HAP-1 (cell line): ENCODE data around the gene DIP2C.

Source experiments
- DNase-seq, 2 experiments: peaks; one replicate each; pipeline ENCODE4 v3.0.0-alpha.2; 2016 to 2020; ENCODE audit warnings: low spot score in 2 of 2
- H3K27me3 ChIP-seq: fragments of 250-450 bp; sonication (Bioruptor Pico); 2 replicates; pipeline ENCODE4 v1.5.1; 2020; ENCODE audit warnings: low read depth, mild to moderate bottlenecking, moderate library complexity
- H3K36me3 ChIP-seq: fragments of 250-450 bp; sonication (Bioruptor Pico); replicated peaks from 2 replicates; pipeline ENCODE4 v1.5.1; 2020; ENCODE audit warnings: mild to moderate bottlenecking
- H3K4me1 ChIP-seq: fragments of 250-450 bp; sonication (Bioruptor Pico); 2 replicates; pipeline ENCODE4 v1.5.1; 2020; ENCODE audit warnings: mild to moderate bottlenecking
- H3K4me3 ChIP-seq: fragments of 250-450 bp; sonication (Bioruptor Pico); 2 replicates; pipeline ENCODE4 v1.5.1; 2020; ENCODE audit warnings: mild to moderate bottlenecking, moderate library complexity
- H3K9me3 ChIP-seq: fragments of 250-450 bp; sonication (Bioruptor Pico); 2 replicates; pipeline ENCODE4 v1.5.1; 2020; ENCODE audit warnings: mild to moderate bottlenecking, moderate library complexity
- in situ Hi-C: fragments of 300-500 bp; cut with MboI; formaldehyde crosslinking; loops from 3 replicates; pipeline ENCODE4 v1.14.3; 2020; ENCODE audit warnings: low sequenced_read_pairs, inconsistent platforms, mixed read lengths

Gene DIP2C

GRCh38 chr10:297567-297966 is 391.9 kb downstream of the DIP2C start:
- no peaks in the 10 kb centered on the region for H3K36me3 ChIP-seq
- H3K27me3 ChIP-seq, result no peaks in the 10 kb centered on the region
- no peaks in the 10 kb centered on the region; the same call in 1 of the 2 replicates for H3K4me1 ChIP-seq
- no peak overlapping the region for H3K4me3 ChIP-seq
- DNase-seq, result no peak
- H3K9me3 ChIP-seq, result no peaks in the 10 kb centered on the region
- in situ Hi-C loops, result no loop called here

GRCh38 chr10:293636-294035 is 395.8 kb downstream of the DIP2C start:
- H3K4me1 ChIP-seq, result no peaks in the 10 kb centered on the region; the same call in 1 of the 2 replicates
- no peaks in the 10 kb centered on the region for H3K27me3 ChIP-seq
- no peaks in the 10 kb centered on the region for H3K36me3 ChIP-seq
- DNase-seq, result no peak
- in situ Hi-C loops, result no loop called here
- H3K4me3 ChIP-seq, result no peak overlapping the region
- no peaks in the 10 kb centered on the region for H3K9me3 ChIP-seq

- DNase-seq, result no peak
- Histone ChIP-seq H3K4me1 (no peaks in the 10 kb centered on the region; the same call in 1 of the 2 replicates), H3K4me3 (no peak overlapping the region), H3K27me3 (no peaks in the 10 kb centered on the region), H3K36me3 (peaks cover 7% of the 10 kb centered on the region; the same call in 1 of the 2 replicates), H3K9me3 (no peaks in the 10 kb centered on the region)
- in situ Hi-C loops, result no loop called here
Measured at GRCh38 chr10:290026-290725, 399.3 kb downstream of the DIP2C start.

GRCh38 chr10:289581-289980 is 399.9 kb downstream of the DIP2C start:
- Histone ChIP-seq H3K9me3 (no peaks in the 10 kb centered on the region), H3K4me3 (no peak overlapping the region), H3K27me3 (no peaks in the 10 kb centered on the region), H3K4me1 (no peaks in the 10 kb centered on the region), H3K36me3 (peaks cover 7% of the 10 kb centered on the region; the same call in 1 of the 2 replicates)
- in situ Hi-C loops, result no loop called here
- no peak for DNase-seq

GRCh38 chr10:288316-289200 is 400.9 kb downstream of the DIP2C start:
- in situ Hi-C loops, result no loop called here
- Histone ChIP-seq H3K4me3 (no peak overlapping the region), H3K4me1 (no peaks in the 10 kb centered on the region)

GRCh38 chr10:287814-288213 is 401.7 kb downstream of the DIP2C start:
- in situ Hi-C loops, result no loop called here
- Histone ChIP-seq H3K36me3 (peaks cover 7% of the 10 kb centered on the region; the same call in 1 of the 2 replicates), H3K27me3 (no peaks in the 10 kb centered on the region), H3K4me1 (no peaks in the 10 kb centered on the region), H3K9me3 (no peaks in the 10 kb centered on the region), H3K4me3 (no peak overlapping the region)
- peak in 1 of 2 experiments; percentile 33 for DNase-seq

More at GRCh38 chr10:288316-289200, 400.9 kb downstream of the DIP2C start:
- Histone ChIP-seq H3K9me3 (no peaks in the 10 kb centered on the region), H3K36me3 (peaks cover 7% of the 10 kb centered on the region; the same call in 1 of the 2 replicates), H3K27me3 (no peaks in the 10 kb centered on the region)
- DNase-seq, result no peak

GRCh38 chr10:287026-287709 is 402.3 kb downstream of the DIP2C start:
- H3K4me1 ChIP-seq, result no peaks in the 10 kb centered on the region

GRCh38 chr10:285216-285615 is 404.3 kb downstream of the DIP2C start:
- no peak for DNase-seq
- H3K27me3 ChIP-seq, result no peaks in the 10 kb centered on the region
- no peak overlapping the region for H3K4me3 ChIP-seq
- peaks cover 7% of the 10 kb centered on the region; the same call in 1 of the 2 replicates for H3K36me3 ChIP-seq
- H3K4me1 ChIP-seq, result no peaks in the 10 kb centered on the region
- no peaks in the 10 kb centered on the region for H3K9me3 ChIP-seq
- in situ Hi-C loops, result no loop called here

More at GRCh38 chr10:287026-287709, 402.3 kb downstream of the DIP2C start:
- DNase-seq, result no peak
- in situ Hi-C loops, result no loop called here
- H3K27me3 ChIP-seq, result no peaks in the 10 kb centered on the region
- H3K36me3 ChIP-seq, result peaks cover 7% of the 10 kb centered on the region; the same call in 1 of the 2 replicates
- no peak overlapping the region for H3K4me3 ChIP-seq
- no peaks in the 10 kb centered on the region for H3K9me3 ChIP-seq

GRCh38 chr10:283916-284356 is 405.5 kb downstream of the DIP2C start:
- DNase-seq, result no peak
- H3K4me1 ChIP-seq, result no peaks in the 10 kb centered on the region
- H3K36me3 ChIP-seq, result peaks cover 7% of the 10 kb centered on the region; the same call in 1 of the 2 replicates
- no peaks in the 10 kb centered on the region for H3K27me3 ChIP-seq
- H3K9me3 ChIP-seq, result no peaks in the 10 kb centered on the region
- no peak overlapping the region for H3K4me3 ChIP-seq
- in situ Hi-C loops, result no loop called here

GRCh38 chr10:283140-283479 is 406.4 kb downstream of the DIP2C start:
- H3K36me3 ChIP-seq, result peaks cover 7% of the 10 kb centered on the region; the same call in 1 of the 2 replicates
- no peaks in the 10 kb centered on the region for H3K27me3 ChIP-seq
- no peak overlapping the region for H3K4me3 ChIP-seq
- H3K9me3 ChIP-seq, result no peaks in the 10 kb centered on the region
- in situ Hi-C loops, result no loop called here
- no peaks in the 10 kb centered on the region for H3K4me1 ChIP-seq
- DNase-seq, result no peak

- Histone ChIP-seq H3K4me1 (no peaks in the 10 kb centered on the region), H3K27me3 (no peaks in the 10 kb centered on the region), H3K9me3 (no peaks in the 10 kb centered on the region), H3K36me3 (peaks cover 7% of the 10 kb centered on the region; the same call in 1 of the 2 replicates), H3K4me3 (no peak overlapping the region)
- in situ Hi-C loops, result no loop called here
- no peak for DNase-seq
Measured at GRCh38 chr10:282294-283139, 407.0 kb downstream of the DIP2C start.

- DNase-seq, result no peak
- no peak overlapping the region for H3K4me3 ChIP-seq
- no peaks in the 10 kb centered on the region; the same call in 1 of the 2 replicates for H3K36me3 ChIP-seq
- in situ Hi-C loops, result no loop called here
- no peaks in the 10 kb centered on the region for H3K27me3 ChIP-seq
- no peaks in the 10 kb centered on the region for H3K4me1 ChIP-seq
- no peaks in the 10 kb centered on the region for H3K9me3 ChIP-seq
Measured at GRCh38 chr10:279655-280054, 409.8 kb downstream of the DIP2C start.

- in situ Hi-C loops, result no loop called here
- no peak for DNase-seq
Measured at GRCh38 chr10:279232-279631, 410.2 kb downstream of the DIP2C start.

More at GRCh38 chr10:279232-279631, 410.2 kb downstream of the DIP2C start:
- H3K9me3 ChIP-seq, result no peaks in the 10 kb centered on the region
- H3K4me3 ChIP-seq, result no peak overlapping the region
- H3K36me3 ChIP-seq, result no peaks in the 10 kb centered on the region; the same call in 1 of the 2 replicates
- no peaks in the 10 kb centered on the region for H3K27me3 ChIP-seq
- H3K4me1 ChIP-seq, result no peaks in the 10 kb centered on the region
